ENCODE measurements around the gene KLHL10. TPM values are rescaled to one million over a fixed set of nuclear protein-coding genes. Genes with fewer than 3 reads are reported as not detected.

Gene KLHL10
- total and polyA plus RNA-seq, 2 of the 13 experiments (the other 11 are each of a cell fraction or from before 2014, with no cell fraction given), result 0.04 to 0.08 TPM

GRCh38 chr17:41811549-41812380 lies 25.9 kb upstream of the KLHL10 start, which contains the start of gene P3H4 (continued):
- TF ChIP-seq E2F2 (CRISPR knock-in tag; IDR thresholded peaks at IDR 0.05; ENCODE audit: borderline replicate concordance), result peak; percentile 57; the same call in 1 of the 2 replicates
- TF ChIP-seq GLI4 (CRISPR knock-in tag; IDR thresholded peaks at IDR 0.05; ENCODE audit: borderline replicate concordance), result peak; percentile 99; the same call in 1 of the 2 replicates
- TF ChIP-seq ZBTB39 (CRISPR knock-in tag; IDR thresholded peaks at IDR 0.05), result 0 out of 2 replicates have a peak, but pooled peaks have one; percentile 42
- no peak for TF ChIP-seq HMGXB3 (CRISPR knock-in tag; IDR thresholded peaks at IDR 0.05; ENCODE audit: borderline replicate concordance)
- peak; percentile 52 for TF ChIP-seq ZNF788 (CRISPR knock-in tag; IDR thresholded peaks at IDR 0.05; ENCODE audit: borderline replicate concordance)
- TF ChIP-seq ZNF343 (CRISPR knock-in tag; IDR thresholded peaks at IDR 0.05), result no peak; the same call in 1 of the 2 replicates
- TF ChIP-seq ZNF746 (CRISPR knock-in tag; IDR thresholded peaks at IDR 0.05), result peak; percentile 20
- TF ChIP-seq TERF1 (CRISPR knock-in tag; IDR thresholded peaks at IDR 0.05), result peak; percentile 82; the same call in 1 of the 2 replicates
- TF ChIP-seq STAG1 (CRISPR knock-in tag; IDR thresholded peaks at IDR 0.05), result peak; percentile 65
- TF ChIP-seq ZNF18 (CRISPR knock-in tag; IDR thresholded peaks at IDR 0.05; ENCODE audit: insufficient replicate concordance), result peak; percentile 2
- no peak for TF ChIP-seq RNF219 (CRISPR knock-in tag; IDR thresholded peaks at IDR 0.05)
- TF ChIP-seq ZSCAN9 (CRISPR knock-in tag; IDR thresholded peaks at IDR 0.05; ENCODE audit: borderline replicate concordance), result peak; percentile 14; the same call in 1 of the 2 replicates
- TF ChIP-seq AHR (CRISPR knock-in tag; IDR thresholded peaks at IDR 0.05), result no peak; the same call in 1 of the 2 replicates
- no peak for TF ChIP-seq CEBPG (CRISPR knock-in tag; IDR thresholded peaks at IDR 0.05)
